ENCODE results near the gene TCP1.
"Not testable (repeated sequence)": the region's sequence is repeated elsewhere in the genome, so short reads cannot be mapped to it uniquely, and the experiment has no call there.

Gene TCP1

DNA sequence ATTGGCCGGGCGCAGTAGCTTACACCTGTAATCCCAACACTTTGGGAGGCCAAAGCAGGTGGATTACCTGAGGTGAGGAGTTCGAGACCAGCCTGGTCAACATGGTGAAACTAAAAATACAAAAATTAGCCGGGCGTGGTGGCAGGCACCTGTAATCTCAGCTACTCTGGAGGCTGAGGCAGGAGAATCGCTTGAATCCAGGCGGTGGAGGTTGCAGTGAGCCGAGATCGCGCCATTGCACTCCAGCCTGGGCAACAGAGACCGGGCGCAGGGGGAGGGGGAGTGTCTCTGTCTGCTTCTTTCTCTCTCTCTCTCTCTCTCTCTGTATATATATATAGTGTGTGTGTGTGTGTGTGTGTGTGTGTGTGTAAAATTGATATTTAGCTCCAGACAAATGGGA, 56.9 kb downstream of the TCP1 start:
- DNase-seq, result not testable (repeated sequence)

- no peak for DNase-seq
Measured at GRCh38 chr6:159730332-159730676, 59.1 kb downstream of the TCP1 start.

DNA sequence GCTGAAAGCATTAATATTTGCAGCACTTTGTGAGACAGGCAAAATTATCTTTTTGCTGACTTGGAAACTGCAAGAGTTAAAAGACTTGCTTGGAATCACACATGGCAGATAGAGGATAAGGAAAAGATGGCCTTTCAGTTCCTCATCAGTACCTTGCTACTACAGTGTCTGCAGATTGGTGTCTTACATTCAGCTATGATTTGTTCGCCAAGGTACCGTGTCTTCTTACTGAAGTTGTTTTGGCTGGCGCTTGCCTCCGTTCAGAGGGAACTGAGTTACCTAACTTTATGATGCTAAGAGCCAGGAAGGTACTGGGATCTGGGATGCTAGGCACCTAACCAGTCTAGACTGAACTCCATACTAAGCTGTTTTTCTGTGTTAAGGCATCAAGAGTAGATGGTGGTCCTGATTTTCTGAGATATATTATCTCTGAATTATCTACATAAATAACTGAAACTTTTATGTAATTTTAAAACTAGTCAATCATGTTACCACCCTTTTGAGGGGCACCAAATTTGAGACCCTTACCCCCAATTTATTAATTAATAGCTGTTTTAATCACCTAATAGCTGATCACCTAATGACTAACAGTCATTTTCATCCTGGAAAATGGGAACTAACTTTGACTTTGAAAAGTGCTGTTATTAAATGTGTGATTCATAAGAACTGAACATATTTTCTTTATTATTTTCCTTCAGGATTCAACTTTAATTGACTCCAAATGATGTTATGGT, 59.6 kb downstream of the TCP1 start:
- DNase-seq, result peak; percentile 21

DNA sequence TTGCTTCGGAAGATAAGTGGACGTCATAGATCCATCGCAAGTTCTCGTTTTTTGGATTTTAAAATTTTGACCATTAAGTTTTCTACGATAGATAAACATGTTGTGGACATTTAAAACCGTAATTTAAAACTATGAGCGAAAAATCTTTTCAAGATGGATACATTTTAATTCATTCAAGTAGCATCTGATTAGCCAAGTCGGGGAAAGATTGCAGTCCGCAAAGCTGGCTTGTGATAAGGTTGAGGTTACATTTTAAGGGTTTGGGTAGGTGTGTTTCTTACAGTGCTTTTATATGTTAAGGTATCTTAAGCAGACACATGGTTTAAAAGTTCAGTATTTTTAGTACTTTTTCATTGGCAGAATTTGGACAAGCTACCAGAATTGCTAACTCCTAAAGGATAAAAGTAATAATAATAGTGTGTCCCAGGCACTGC, 60.9 kb downstream of the TCP1 start:
- DNase-seq, result no peak

All from fibroblast of skin of right biceps (primary cell).